GM19043 (cell line): ENCODE data around the gene PCID2.
"Not testable (repeated sequence)": the region's sequence is repeated elsewhere in the genome, so short reads cannot be mapped to it uniquely, and the experiment has no call there.

Source experiments
- ATAC-seq: cut with Tn5 transposase; IDR thresholded peaks from one replicate; pipeline ENCODE4 v1.9.1; 2021; ENCODE audit warnings: low read depth; ENCODE audit not compliant: unreplicated experiment

PCID2 gene

DNA sequence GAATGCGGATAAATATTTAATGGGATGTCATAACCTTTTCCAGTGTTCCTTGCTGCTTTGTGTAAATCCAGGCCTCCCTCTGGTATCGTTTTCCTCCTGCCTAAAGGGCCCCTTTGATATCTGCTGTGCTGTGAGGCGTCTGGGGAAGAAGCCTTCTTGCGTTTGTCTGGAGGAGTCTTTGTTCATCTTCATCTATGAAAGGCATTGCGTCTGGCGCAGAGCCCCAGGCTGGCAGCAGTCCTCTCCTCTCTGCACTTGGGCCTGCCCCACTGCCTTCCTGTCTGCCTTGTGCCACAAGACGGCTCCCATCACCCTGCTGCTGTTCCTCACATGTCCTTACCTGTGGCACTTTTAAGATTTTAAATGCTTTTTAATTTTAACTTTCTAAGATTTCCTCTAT lies 40.3 kb downstream of the PCID2 start:
- no peak for ATAC-seq

DNA sequence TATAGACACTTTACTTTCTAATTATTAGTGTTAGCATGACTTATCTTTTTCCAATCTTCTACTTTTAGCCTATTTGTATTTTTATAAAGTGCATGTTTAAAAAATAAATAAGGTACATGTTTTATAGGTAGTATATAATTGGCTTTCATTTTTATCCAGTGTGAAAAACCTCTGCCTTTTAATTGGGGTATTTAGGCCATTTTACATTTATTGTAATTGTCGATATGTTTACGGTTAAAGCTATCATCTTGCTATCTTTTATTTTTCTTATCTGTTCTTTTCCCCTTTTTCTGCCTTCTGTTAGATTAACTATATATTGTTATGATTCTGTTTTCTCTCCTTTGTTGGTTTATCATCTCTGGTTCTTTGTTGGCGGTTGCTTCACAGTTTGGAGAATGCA lies 40.9 kb downstream of the PCID2 start:
- ATAC-seq: no peak

GRCh38 chr13:113167155-113167554 lies 41.3 kb downstream of the PCID2 start:
- ATAC-seq: no peak

- ATAC-seq: no peak
These were observed 41.8 kb downstream of the PCID2 start for GRCh38 chr13:113166681-113167080.

GRCh38 chr13:113166266-113166665 lies 42.2 kb downstream of the PCID2 start:
- ATAC-seq: no peak

- no peak for ATAC-seq
These were observed 44.0 kb downstream of the PCID2 start for GRCh38 chr13:113164492-113164891.

DNA sequence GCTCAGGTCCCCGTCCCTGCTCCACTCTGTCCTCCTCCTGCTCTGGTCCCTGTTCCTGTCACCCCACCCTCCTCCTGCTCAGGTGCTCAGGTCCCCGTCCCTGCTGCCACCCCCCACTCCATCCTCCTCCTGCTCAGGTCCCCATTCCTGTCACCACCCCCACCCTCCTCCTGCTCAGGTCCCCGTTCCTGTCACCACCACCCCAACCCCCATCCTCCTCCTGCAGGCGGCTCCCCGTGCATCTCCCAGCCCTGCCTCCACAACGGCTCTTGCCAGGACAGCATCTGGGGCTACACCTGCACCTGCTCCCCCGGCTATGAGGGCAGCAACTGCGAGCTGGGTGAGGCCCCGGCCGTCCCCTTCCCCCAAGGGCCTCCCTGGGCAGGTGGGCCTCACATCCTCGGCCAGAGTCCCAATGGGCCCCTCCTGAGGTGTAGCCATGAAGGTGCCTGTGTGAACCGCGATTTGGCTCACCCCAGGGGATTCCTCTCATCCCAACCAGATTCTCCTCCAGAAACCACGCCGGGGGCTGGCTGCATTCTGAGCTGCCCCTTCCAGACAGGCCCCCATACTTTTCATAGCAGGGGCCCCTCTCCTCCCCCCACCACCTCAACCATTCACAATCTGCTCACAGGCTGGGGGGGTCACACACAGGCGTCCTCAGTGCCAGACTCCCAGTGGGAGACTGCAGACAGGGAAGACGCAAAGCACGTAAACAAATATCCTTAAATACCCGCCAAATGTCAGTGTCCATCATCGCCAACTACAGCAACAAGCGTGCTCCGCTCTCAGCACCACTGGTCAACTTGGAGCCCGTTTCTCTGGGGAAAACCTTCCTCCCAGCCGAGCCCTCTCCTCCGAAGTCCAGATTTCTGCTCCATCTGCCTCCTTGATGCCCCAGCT lies 45.4 kb downstream of the PCID2 start:
- ATAC-seq: no peak

GRCh38 chr13:113161975-113162374 lies 46.5 kb downstream of the PCID2 start:
- not testable (repeated sequence) for ATAC-seq

DNA sequence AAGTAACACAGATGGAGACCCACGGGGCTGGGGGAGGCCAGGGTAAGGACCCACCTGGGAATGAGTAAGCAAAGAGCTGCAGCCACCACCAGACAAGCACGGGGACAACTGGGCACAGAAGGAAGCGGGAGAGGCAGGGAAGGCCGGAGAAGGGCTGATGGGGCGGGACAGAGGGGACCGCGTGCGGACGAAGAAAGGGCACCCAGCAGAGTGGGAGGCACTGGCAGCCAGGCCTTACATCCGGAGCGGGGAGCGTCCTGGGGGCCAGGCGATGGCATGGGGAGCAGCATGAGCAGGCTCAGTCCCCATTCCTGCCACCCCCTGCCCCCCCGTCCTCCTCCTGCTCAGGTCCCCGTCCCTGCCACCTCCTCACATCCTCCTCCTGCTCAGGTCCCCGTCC lies 47.0 kb downstream of the PCID2 start:
- no peak for ATAC-seq

GRCh38 chr13:113160983-113161382 lies 47.5 kb downstream of the PCID2 start:
- no peak for ATAC-seq

GRCh38 chr13:113159701-113160100 lies 48.8 kb downstream of the PCID2 start:
- no peak for ATAC-seq

DNA sequence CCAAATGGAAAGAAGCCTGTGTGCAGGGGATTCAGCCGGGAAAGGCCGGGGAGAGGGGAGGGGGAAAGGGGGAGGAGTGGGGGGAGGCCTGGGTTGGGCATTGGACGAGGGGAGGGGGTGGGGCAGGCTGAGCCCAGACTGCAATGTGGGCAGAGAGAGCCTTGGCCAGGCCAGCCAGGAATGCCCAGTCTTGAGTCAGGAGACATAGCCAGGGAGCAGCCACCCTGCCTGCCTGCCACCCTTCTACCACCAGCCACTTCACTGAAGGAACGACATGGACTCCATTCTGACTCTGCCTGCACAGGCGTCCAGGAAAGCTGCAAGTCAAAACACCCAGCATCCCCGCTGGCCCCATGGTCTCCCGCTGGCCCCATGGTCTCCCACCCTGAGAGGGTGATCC lies 49.5 kb downstream of the PCID2 start:
- ATAC-seq: no peak

GRCh38 chr13:113157929-113158747 lies 50.3 kb downstream of the PCID2 start, which contains the start of gene PROZ:
Gene PROZ, plus strand, starts transcription at chr13:113158648. Its CDS starts 13 bp downstream, at chr13:113158661.
- no peak for ATAC-seq

DNA sequence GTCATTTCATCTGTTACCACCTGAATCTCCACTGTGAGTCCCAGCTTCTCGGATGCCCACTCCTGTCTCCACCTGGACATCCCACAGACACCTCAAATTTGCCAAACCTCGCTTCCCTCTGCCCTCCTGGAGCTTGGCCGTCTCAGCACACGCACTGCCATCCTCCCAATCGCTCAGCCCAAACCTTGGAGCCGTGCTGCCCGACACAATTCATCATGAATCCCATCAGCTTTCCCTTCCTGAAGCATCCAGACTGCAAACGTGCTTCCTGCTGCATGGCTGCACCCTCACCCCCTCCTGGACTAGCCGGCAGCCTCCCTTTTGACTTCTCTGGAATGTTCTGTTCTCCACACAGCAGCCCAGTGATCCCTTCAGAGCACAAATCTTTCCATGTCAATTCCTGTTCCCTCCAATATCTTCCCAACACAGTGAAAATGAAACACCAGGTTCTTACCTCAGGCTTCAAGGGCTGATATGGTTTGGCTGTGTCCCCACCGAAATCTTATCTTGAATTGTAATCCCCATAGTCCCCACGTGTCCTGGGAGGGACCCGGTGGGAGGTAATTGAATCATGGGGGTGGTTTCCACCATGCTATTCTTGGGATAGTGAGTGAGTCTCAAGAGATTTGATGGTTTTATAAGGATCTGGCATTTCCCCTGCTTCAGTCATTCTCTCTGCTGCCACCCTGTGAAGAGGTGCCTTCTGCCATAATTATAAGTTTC lies 51.1 kb downstream of the PCID2 start:
- ATAC-seq: no peak

DNA sequence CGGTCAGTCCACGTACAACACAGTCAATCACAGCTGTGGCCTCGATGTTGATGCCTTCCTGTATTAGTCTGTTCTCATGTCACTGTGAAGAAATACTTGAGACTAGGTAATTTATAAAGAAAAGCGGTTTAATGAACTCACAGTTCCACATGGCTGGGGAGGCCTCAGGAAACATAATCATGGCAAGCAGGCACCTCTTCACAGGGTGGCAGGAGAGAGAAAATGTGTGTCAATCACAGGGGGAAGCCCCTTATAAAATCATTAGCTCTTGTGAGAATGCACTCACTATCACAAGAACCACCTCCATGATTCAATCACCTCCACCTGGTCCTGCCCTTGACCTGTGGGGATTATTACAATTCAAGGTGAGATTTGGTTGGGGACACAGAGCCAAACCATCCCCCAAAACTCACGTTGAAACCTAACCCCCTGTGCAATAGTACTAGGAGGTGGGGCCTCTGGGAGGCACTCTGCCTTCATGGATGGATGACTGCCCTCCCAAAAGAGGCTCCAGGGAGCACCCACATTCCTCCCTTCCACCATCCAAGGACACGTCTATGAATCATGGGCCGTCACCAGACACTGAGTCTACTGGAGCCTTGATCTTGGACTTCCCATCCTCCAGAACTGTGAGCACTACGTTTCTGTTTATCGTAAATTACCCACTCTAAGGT lies 52.4 kb downstream of the PCID2 start:
- no peak for ATAC-seq

GRCh38 chr13:113155201-113155600 lies 53.3 kb downstream of the PCID2 start:
- ATAC-seq: no peak

GRCh38 chr13:113153810-113154748 lies 54.4 kb downstream of the PCID2 start:
- no peak for ATAC-seq

DNA sequence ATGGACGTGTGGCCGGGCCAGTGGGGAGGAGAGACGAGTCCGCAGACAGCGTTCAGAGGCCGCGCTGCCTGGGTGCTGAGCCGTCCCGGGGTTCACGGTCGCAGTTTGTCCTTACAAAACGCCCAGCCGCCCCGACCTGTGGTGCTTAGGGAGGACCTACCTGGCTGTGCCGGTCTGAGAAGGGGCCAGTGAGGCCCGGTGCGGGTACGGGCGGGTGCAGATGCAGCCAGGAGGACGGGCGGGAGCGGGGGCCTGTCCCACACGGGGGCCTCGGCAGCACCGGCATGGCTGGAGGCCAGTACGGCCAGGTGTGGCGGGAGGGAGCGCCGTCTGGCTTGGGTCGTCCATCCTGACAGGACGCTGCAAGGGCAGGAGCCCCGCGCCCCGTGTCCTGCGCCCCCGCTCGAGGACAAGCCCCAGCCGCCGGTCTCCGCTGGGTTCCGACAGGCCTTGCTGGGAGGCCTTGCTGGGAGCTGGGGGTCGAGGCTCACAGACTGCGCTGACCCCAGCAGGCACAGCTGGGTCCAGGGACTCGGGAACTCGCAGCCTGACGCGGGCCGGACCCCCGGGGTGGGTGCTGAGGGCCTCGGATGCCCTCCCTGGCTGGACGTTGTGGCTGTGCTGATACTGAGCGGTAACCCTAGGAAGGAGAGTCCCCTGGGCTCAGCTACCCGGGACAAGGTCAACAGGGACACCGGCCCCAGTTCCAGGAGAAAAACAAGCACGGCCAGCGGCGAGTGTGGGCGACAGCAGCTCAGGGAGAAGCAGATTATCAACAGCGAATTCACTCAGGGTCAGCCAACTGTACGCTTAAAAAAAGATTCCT lies 55.3 kb downstream of the PCID2 start:
- ATAC-seq: no peak

- ATAC-seq: no peak
These were observed 55.8 kb downstream of the PCID2 start for GRCh38 chr13:113152691-113152983.
